Panc1 (cell line): ENCODE data around the gene CAMK2B. TPM values are rescaled to one million over a fixed set of nuclear protein-coding genes. Genes with fewer than 3 reads are reported as not detected.
A peak's percentile ranks its signal among the peaks of the same experiment; 100 is the strongest.

Source experiments
- ATAC-seq: fragments of 200-7000 bp; cut with Tn5 transposase; 2 replicates; pipeline ENCODE4 v1.9.1; 2020; ENCODE audit warnings: mild to moderate bottlenecking, moderate library complexity
- BruUV-seq: library from RNA; stranded (reverse); fragments of 400-500 nt; replicated peaks from 2 replicates; lab custom pipeline; 2021; lab: Mats Ljungman, UMichigan
- CTCF ChIA-PET: fragments of 300-600 bp; sonication (Branson Sonifier 250); formaldehyde crosslinking; loops from one replicate; lab custom pipeline; 2022; ENCODE audit warnings: antibody characterized with exemption; lab: Charles Lee
- POLR2A ChIA-PET: fragments of 300-600 bp; sonication (Branson Sonifier 250); formaldehyde crosslinking; loops from one replicate; lab custom pipeline; 2022; ENCODE audit warnings: antibody characterized with exemption; lab: Charles Lee
- DNase-seq: peaks from one replicate; pipeline ENCODE4 v3.0.0-alpha.2; 2010; ENCODE audit warnings: low read depth, low spot score
- H3K27ac ChIP-seq: 2 replicates; pipeline ENCODE4 v1.5.1; 2011; ENCODE audit warnings: mild to moderate bottlenecking, low read length, inconsistent platforms
- H3K27me3 ChIP-seq: fragments of 200-500 bp; sonication (Bioruptor generic); 2 replicates; pipeline ENCODE4 v1.6.0; 2014; ENCODE audit warnings: low read length, inconsistent platforms; ENCODE audit not compliant: control insufficient read depth, insufficient read depth
- H3K36me3 ChIP-seq: fragments of 200-500 bp; sonication (Bioruptor generic); 2 replicates; pipeline ENCODE4 v1.5.1; 2014; ENCODE audit warnings: inconsistent platforms, mild to moderate bottlenecking, low read length, moderate library complexity; ENCODE audit not compliant: control insufficient read depth, insufficient read depth
- H3K4me1 ChIP-seq: 2 replicates; pipeline ENCODE4 v1.5.1; 2011; ENCODE audit warnings: inconsistent platforms, mild to moderate bottlenecking, low read length, moderate library complexity; ENCODE audit not compliant: control insufficient read depth, insufficient read depth
- H3K4me3 ChIP-seq, 2 experiments: 2 replicates each; pipeline ENCODE4 v1.5.1; 2011 to 2012; ENCODE audit warnings: low read depth in 2 of 2, low read length in 2 of 2, mild to moderate bottlenecking in 2 of 2, inconsistent platforms in 1 of 2, moderate library complexity in 1 of 2
- H3K9me3 ChIP-seq: fragments of 200-500 bp; sonication (Bioruptor generic); 2 replicates; pipeline ENCODE4 v1.5.1; 2014; ENCODE audit warnings: low read depth, mild to moderate bottlenecking, inconsistent platforms, low read length, moderate library complexity; ENCODE audit not compliant: control insufficient read depth, insufficient read depth
- POLR2AphosphoS5 ChIP-seq: IDR thresholded peaks from 2 replicates; pipeline ENCODE4 v1.6.1; 2012; ENCODE audit warnings: mild to moderate bottlenecking, low read depth, low read length, moderate library complexity
- REST ChIP-seq, 2 experiments: IDR thresholded peaks; 2 replicates each; pipeline ENCODE4 v1.6.1; 2011 to 2012; ENCODE audit warnings: low read depth in 2 of 2, control low read depth in 1 of 2, low read length in 1 of 2, mild to moderate bottlenecking in 1 of 2, moderate library complexity in 1 of 2; ENCODE audit not compliant: insufficient read depth in 1 of 2
- SIN3A ChIP-seq: IDR thresholded peaks from 2 replicates; pipeline ENCODE4 v1.6.1; 2012; ENCODE audit warnings: low read depth, mild to moderate bottlenecking, low read length, moderate library complexity, borderline replicate concordance; ENCODE audit not compliant: insufficient read depth
- TCF7L2 ChIP-seq: IDR thresholded peaks from 2 replicates; pipeline ENCODE4 v1.6.1; 2011; ENCODE audit warnings: mild to moderate bottlenecking, low read depth, low read length, inconsistent platforms
- in situ Hi-C: cut with HindIII; loops from 2 replicates; pipeline ENCODE4 v1.10.0; 2016; ENCODE audit warnings: low sequenced_read_pairs, low pct_unique_long_range_greater_than_20kb
- intact Hi-C: fragments of 100-400 bp; cut with micrococcal nuclease; formaldehyde crosslinking; loops from one replicate; pipeline ENCODE4 v1.10.0; 2022; ENCODE audit not compliant: unreplicated experiment
- total RNA-seq: library from RNA; stranded (reverse); gene quantifications from one replicate; pipeline ENCODE4 v1.2.1, GENCODE V29; 2021; ENCODE audit not compliant: unreplicated experiment
- TF ChIP-seq, protein P1 (sequence below): fragments of 450-650 bp; IDR thresholded peaks from 2 replicates; pipeline ENCODE4 v1.5.1; 2017; ENCODE audit warnings: mild to moderate bottlenecking

Gene CAMK2B
- total RNA-seq, 1 experiment from 2014 or later: 0.26 TPM

- Histone ChIP-seq H3K27ac (no peak overlapping the region), H3K9me3 (no peaks in the 10 kb centered on the region), H3K27me3 (no peaks in the 10 kb centered on the region), H3K4me1 (no peaks in the 10 kb centered on the region), H3K4me3 (no peak overlapping the region), H3K36me3 (no peaks in the 10 kb centered on the region)
- ChIA-PET POLR2A (no interaction called here), CTCF (interaction anchor here (0.6 kb wide), 1 partner anchor 43 kb away, joined by 3 read pairs; no protein-coding TSS in a partner anchor)
- DNase-seq (no peak), ATAC-seq (no peak)
- TF ChIP-seq REST (IDR thresholded peaks at IDR 0.05; ENCODE audit: insufficient read depth in 1 of 2, low read depth in 2 of 2, low read length in 1 of 2): peak in 1 of 2 experiments; percentile 50; a peak in 1 of 4 replicates
- TF ChIP-seq POLR2AphosphoS5: no peak
- BruUV-seq: no TSS peak
- intact Hi-C loops: no loop called here
- in situ Hi-C loops: no loop called here
These were observed 92.3 kb downstream of the CAMK2B start for GRCh38 chr7:44232901-44233715.

- no peak for ATAC-seq
- no peaks in the 10 kb centered on the region for H3K9me3 ChIP-seq
- in situ Hi-C loops: no loop called here
- DNase-seq: no peak
- no TSS peak for BruUV-seq
- ChIA-PET CTCF (interaction anchor here (0.6 kb wide), 1 partner anchor 44 kb away, joined by 3 read pairs; no protein-coding TSS in a partner anchor), POLR2A (no interaction called here)
- H3K4me3 ChIP-seq: no peak overlapping the region
- no peaks in the 10 kb centered on the region for H3K36me3 ChIP-seq
- no peak overlapping the region for H3K27ac ChIP-seq
- TF ChIP-seq REST (IDR thresholded peaks at IDR 0.05; ENCODE audit: insufficient read depth in 1 of 2, low read depth in 2 of 2, low read length in 1 of 2): no peak
- TF ChIP-seq POLR2AphosphoS5: no peak
- TF ChIP-seq TCF7L2: no peak
- no peak for TF ChIP-seq SIN3A
- TF ChIP-seq, protein P1, sequence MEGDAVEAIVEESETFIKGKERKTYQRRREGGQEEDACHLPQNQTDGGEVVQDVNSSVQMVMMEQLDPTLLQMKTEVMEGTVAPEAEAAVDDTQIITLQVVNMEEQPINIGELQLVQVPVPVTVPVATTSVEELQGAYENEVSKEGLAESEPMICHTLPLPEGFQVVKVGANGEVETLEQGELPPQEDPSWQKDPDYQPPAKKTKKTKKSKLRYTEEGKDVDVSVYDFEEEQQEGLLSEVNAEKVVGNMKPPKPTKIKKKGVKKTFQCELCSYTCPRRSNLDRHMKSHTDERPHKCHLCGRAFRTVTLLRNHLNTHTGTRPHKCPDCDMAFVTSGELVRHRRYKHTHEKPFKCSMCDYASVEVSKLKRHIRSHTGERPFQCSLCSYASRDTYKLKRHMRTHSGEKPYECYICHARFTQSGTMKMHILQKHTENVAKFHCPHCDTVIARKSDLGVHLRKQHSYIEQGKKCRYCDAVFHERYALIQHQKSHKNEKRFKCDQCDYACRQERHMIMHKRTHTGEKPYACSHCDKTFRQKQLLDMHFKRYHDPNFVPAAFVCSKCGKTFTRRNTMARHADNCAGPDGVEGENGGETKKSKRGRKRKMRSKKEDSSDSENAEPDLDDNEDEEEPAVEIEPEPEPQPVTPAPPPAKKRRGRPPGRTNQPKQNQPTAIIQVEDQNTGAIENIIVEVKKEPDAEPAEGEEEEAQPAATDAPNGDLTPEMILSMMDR: no peak
- no peaks in the 10 kb centered on the region for H3K27me3 ChIP-seq
- intact Hi-C loops: no loop called here
- H3K4me1 ChIP-seq: no peaks in the 10 kb centered on the region
These were observed 93.0 kb downstream of the CAMK2B start for GRCh38 chr7:44232396-44232795.
